ENCODE results near the gene MACIR. TPM values are rescaled to one million over a fixed set of nuclear protein-coding genes. Genes with fewer than 3 reads are reported as not detected.

The MACIR gene
- total and polyA plus RNA-seq, 4 donors: 0.69 to 18.6 (median 0.83) TPM

- H3K4me1 ChIP-seq (ENCODE audit: control insufficient read depth in 4 of 4, insufficient read depth in 4 of 4, low read length in 3 of 4): no peaks in the 10 kb centered on the region
- H3K36me3 ChIP-seq (ENCODE audit: control insufficient read depth in 4 of 4, insufficient read depth in 3 of 4, low read depth in 1 of 4, low read length in 3 of 4): no peaks in the 10 kb centered on the region
- DNase-seq (ENCODE audit: low spot score): no peak
- no peaks in the 10 kb centered on the region for H3K9me3 ChIP-seq (ENCODE audit: control insufficient read depth in 4 of 4, low read length in 3 of 4)
- TF ChIP-seq, protein P1, sequence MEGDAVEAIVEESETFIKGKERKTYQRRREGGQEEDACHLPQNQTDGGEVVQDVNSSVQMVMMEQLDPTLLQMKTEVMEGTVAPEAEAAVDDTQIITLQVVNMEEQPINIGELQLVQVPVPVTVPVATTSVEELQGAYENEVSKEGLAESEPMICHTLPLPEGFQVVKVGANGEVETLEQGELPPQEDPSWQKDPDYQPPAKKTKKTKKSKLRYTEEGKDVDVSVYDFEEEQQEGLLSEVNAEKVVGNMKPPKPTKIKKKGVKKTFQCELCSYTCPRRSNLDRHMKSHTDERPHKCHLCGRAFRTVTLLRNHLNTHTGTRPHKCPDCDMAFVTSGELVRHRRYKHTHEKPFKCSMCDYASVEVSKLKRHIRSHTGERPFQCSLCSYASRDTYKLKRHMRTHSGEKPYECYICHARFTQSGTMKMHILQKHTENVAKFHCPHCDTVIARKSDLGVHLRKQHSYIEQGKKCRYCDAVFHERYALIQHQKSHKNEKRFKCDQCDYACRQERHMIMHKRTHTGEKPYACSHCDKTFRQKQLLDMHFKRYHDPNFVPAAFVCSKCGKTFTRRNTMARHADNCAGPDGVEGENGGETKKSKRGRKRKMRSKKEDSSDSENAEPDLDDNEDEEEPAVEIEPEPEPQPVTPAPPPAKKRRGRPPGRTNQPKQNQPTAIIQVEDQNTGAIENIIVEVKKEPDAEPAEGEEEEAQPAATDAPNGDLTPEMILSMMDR (IDR thresholded peaks at IDR 0.05; ENCODE audit: low read depth, low read length, missing input control): no peak
- no peak for TF ChIP-seq TAF1 (conservative IDR thresholded peaks at IDR 0.05)
- TF ChIP-seq EGR1 (IDR thresholded peaks at IDR 0.05; ENCODE audit: low read depth in 2 of 2): no peak
- TF ChIP-seq MAX (IDR thresholded peaks at IDR 0.05): no peak
- no peak for TF ChIP-seq JUND (IDR thresholded peaks at IDR 0.05)
- no peak for TF ChIP-seq SP1 (IDR thresholded peaks at IDR 0.05)
- TF ChIP-seq HNF4A (conservative IDR thresholded peaks at IDR 0.05): no peak
- no peak overlapping the region for H3K4me3 ChIP-seq (ENCODE audit: low read depth in 1 of 3, low read length in 3 of 3)
- WGBS: 29% methylated on average over 2 of the region's 2 CpGs
- no peak overlapping the region for H3K9ac ChIP-seq (ENCODE audit: low read depth in 1 of 2, low read length in 2 of 2)
- no peak overlapping the region for H3K27ac ChIP-seq (ENCODE audit: low read depth in 1 of 2, low read length in 2 of 2)
- no peaks in the 10 kb centered on the region for H3K27me3 ChIP-seq (ENCODE audit: control insufficient read depth in 4 of 4, insufficient read depth in 4 of 4, low read length in 3 of 4)
These were observed 42.4 kb upstream of the MACIR start for GRCh38 chr5:103216137-103216536.

DNA sequence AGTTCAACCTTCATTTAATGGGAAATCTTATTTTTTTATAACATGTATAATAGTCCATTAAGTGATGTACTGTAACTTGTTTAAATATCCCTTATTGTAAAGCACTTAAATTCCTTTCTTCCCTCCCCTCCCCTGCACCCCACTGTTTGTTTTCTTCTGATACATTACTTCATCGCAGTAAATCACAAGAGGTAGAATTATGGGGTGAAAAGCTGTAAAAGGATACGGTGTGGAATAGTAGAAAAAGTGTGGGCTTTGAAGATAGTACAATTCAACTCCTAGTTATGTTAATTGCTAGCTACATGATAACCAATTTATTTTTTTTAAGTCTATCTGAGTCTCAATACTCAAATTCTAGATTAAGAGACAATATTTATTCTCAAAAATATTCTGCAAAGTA is 41.9 kb upstream of the MACIR start:
- H3K27ac ChIP-seq (ENCODE audit: low read depth in 1 of 2, low read length in 2 of 2): no peak overlapping the region
- H3K4me1 ChIP-seq (ENCODE audit: control insufficient read depth in 4 of 4, insufficient read depth in 4 of 4, low read length in 3 of 4): no peaks in the 10 kb centered on the region
- H3K9ac ChIP-seq (ENCODE audit: low read depth in 1 of 2, low read length in 2 of 2): no peak overlapping the region
- 82% methylated on average over 2 of the region's 2 CpGs for WGBS
- H3K36me3 ChIP-seq (ENCODE audit: control insufficient read depth in 4 of 4, insufficient read depth in 3 of 4, low read depth in 1 of 4, low read length in 3 of 4): no peaks in the 10 kb centered on the region
- no peaks in the 10 kb centered on the region for H3K27me3 ChIP-seq (ENCODE audit: control insufficient read depth in 4 of 4, insufficient read depth in 4 of 4, low read length in 3 of 4)
- H3K4me3 ChIP-seq (ENCODE audit: low read depth in 1 of 3, low read length in 3 of 3): no peak overlapping the region
- TF ChIP-seq FOXA1 (IDR thresholded peaks at IDR 0.05) (no peak), RXRA (IDR thresholded peaks at IDR 0.05) (no peak), SP1 (IDR thresholded peaks at IDR 0.05) (no peak)
- H3K9me3 ChIP-seq (ENCODE audit: control insufficient read depth in 4 of 4, low read length in 3 of 4): no peaks in the 10 kb centered on the region
- DNase-seq (ENCODE audit: low spot score): no peak

- TF ChIP-seq TAF1 (conservative IDR thresholded peaks at IDR 0.05) (no peak), REST (IDR thresholded peaks at IDR 0.05) (no peak), HNF4A (conservative IDR thresholded peaks at IDR 0.05) (no peak)
- Histone ChIP-seq H3K9ac (ENCODE audit: low read depth in 1 of 2, low read length in 2 of 2) (no peak overlapping the region), H3K36me3 (ENCODE audit: control insufficient read depth in 4 of 4, insufficient read depth in 3 of 4, low read depth in 1 of 4, low read length in 3 of 4) (no peaks in the 10 kb centered on the region), H3K4me3 (ENCODE audit: low read depth in 1 of 3, low read length in 3 of 3) (no peak overlapping the region), H3K4me1 (ENCODE audit: control insufficient read depth in 4 of 4, insufficient read depth in 4 of 4, low read length in 3 of 4) (no peaks in the 10 kb centered on the region), H3K9me3 (ENCODE audit: control insufficient read depth in 4 of 4, low read length in 3 of 4) (no peaks in the 10 kb centered on the region), H3K27me3 (ENCODE audit: control insufficient read depth in 4 of 4, insufficient read depth in 4 of 4, low read length in 3 of 4) (no peaks in the 10 kb centered on the region), H3K27ac (ENCODE audit: low read depth in 1 of 2, low read length in 2 of 2) (no peak overlapping the region)
- DNase-seq (ENCODE audit: low spot score): no peak
These were observed 41.5 kb upstream of the MACIR start for GRCh38 chr5:103217101-103217500.

Measured in liver (tissue), 9 donors.